Body of pancreas (tissue), 4 donors: ENCODE measurements around the gene THAP12.
A peak's percentile ranks its signal among the peaks of the same experiment; 100 is the strongest.

ENCODE experiments used
- CTCF ChIP-seq, 7 experiments: fragments of 450-650 bp in 4 of 7; fragments of 200-600 bp in 3 of 7; sonication (generic) in 3 of 7; IDR thresholded peaks; one replicate each; pipeline ENCODE4 v1.5.1; 2016 to 2019; ENCODE audit warnings: antibody characterized with exemption in 7 of 7
- POLR2A ChIP-seq, 3 donors: fragments of 450-650 bp; IDR thresholded peaks; one replicate each; pipeline ENCODE4 v1.6.1; 2016; ENCODE audit warnings: antibody characterized with exemption in 3 of 3, mild to moderate bottlenecking in 2 of 3

GRCh38 chr11:76365038-76365679 is 15.8 kb downstream of the THAP12 start:
- TF ChIP-seq CTCF (IDR thresholded peaks at IDR 0.05) (no peak), POLR2A (IDR thresholded peaks at IDR 0.05) (peak in 1 of 3 donors; percentile 8)
